ENCODE data around the gene CEP128.

DNA sequence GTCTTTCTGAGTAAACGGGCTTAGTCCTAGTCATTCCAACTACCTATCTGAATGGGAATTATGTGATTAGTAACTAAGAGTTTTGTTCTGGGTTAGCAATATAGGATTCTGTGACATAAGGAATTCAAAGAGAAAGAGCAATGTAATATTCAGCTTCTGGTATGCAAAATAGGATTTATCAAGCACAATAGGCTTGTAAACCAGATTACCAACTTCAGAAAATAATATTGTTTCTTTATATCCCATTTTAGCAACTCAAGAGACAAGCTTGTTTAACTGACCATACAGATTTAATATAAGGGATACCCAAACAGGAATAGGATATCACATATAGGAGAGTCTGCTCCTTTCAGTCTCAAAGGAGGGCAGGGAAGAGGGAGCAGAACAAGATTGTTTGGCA lies 240.9 kb downstream of the CEP128 start:
- TF ChIP-seq EZH2phosphoT487 (IDR thresholded peaks at IDR 0.05; ENCODE audit: borderline replicate concordance, low read depth), result no peak
- no peak for TF ChIP-seq CHD2 (IDR thresholded peaks at IDR 0.05; ENCODE audit: low read length, partially characterized antibody)
- no peak for TF ChIP-seq GABPA (IDR thresholded peaks at IDR 0.05; ENCODE audit: low read depth)
- TF ChIP-seq, protein P1, sequence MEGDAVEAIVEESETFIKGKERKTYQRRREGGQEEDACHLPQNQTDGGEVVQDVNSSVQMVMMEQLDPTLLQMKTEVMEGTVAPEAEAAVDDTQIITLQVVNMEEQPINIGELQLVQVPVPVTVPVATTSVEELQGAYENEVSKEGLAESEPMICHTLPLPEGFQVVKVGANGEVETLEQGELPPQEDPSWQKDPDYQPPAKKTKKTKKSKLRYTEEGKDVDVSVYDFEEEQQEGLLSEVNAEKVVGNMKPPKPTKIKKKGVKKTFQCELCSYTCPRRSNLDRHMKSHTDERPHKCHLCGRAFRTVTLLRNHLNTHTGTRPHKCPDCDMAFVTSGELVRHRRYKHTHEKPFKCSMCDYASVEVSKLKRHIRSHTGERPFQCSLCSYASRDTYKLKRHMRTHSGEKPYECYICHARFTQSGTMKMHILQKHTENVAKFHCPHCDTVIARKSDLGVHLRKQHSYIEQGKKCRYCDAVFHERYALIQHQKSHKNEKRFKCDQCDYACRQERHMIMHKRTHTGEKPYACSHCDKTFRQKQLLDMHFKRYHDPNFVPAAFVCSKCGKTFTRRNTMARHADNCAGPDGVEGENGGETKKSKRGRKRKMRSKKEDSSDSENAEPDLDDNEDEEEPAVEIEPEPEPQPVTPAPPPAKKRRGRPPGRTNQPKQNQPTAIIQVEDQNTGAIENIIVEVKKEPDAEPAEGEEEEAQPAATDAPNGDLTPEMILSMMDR (IDR thresholded peaks at IDR 0.05), result no peak
- no peak for TF ChIP-seq SIN3A (IDR thresholded peaks at IDR 0.05; ENCODE audit: borderline replicate concordance, low read depth, low read length)
- TF ChIP-seq ELF1 (IDR thresholded peaks at IDR 0.05), result no peak

Data from SK-N-SH (cell line).